ENCODE data around the gene TRIOBP.

DNA sequence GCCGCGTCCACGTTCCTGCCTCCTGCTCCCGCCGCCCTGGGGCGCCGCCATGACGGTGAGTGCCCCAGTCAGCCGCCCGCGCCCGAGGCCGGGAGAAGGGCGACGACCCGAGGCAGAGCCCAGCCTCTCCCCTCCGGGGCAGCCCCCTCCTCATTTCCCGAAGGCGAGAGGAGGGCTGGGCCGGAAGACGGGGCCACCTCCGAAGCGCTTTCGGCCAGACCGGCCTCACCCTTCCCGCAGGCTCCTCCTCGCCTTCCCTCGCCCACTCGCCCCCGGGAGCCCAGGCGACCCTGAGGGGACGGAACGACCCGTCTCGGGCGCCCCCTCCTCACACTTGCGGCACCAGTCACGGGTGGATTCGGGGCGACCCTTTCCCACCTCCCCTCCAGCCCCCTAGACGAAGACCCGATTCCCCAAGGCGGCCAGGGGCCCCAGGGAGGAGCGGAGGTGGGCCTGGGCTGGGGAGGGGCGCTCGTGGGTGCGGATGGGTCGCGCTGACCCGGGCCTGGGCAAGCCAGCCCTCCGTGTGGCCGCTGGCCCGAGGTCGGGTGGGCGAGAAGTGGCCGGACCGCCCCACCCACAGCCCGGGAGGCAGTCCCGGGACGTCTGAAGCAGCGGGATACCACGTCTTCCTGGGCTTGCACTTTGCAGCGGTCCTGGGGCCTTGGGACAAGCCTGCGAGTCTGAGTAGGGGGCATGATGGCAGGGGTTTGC is 49.7 kb downstream of the TRIOBP start:
- no peak for TF ChIP-seq CTCF (IDR thresholded peaks at IDR 0.05)
- no peak for TF ChIP-seq POLR2A (IDR thresholded peaks at IDR 0.05)
